Measurements from ENCODE around the gene PLEKHA1. TPM values are rescaled to one million over a fixed set of nuclear protein-coding genes. Genes with fewer than 3 reads are reported as not detected.

The PLEKHA1 gene
- total RNA-seq, 2 donors from 2014 or later: 28.9 to 31.6 TPM

GRCh38 chr10:122460891-122461293 is 86.4 kb downstream of the PLEKHA1 start:
- Histone ChIP-seq H3K9me3 (no peaks in the 10 kb centered on the region), H3K4me1 (peaks cover 0 to 25% of the 10 kb centered on the region in 2 donors), H3K36me3 (no peaks in the 10 kb centered on the region), H3K27ac (peak overlapping the region; percentile 59 to 77), H3K4me3 (peak overlapping the region; percentile 60 to 83), H3K27me3 (no peaks in the 10 kb centered on the region)
- TF ChIP-seq CTCF (IDR thresholded peaks at IDR 0.05): no peak
- DNase-seq (ENCODE audit: low spot score): no peak

GRCh38 chr10:122461367-122461728 is 86.8 kb downstream of the PLEKHA1 start, which contains the start of gene HTRA1:
TSS of gene HTRA1 (plus strand) at chr10:122461553. CDS start at chr10:122461653, 100 bp downstream.
- H3K4me1 ChIP-seq: peaks cover 0 to 25% of the 10 kb centered on the region in 2 donors
- no peak for DNase-seq (ENCODE audit: low spot score)
- no peaks in the 10 kb centered on the region for H3K36me3 ChIP-seq
- no peaks in the 10 kb centered on the region for H3K27me3 ChIP-seq
- peak within 1 kb of the TSS; percentile 60 to 83 for H3K4me3 ChIP-seq
- peak within 1 kb of the TSS; percentile 65 to 83 for H3K27ac ChIP-seq
- no peak for TF ChIP-seq CTCF (IDR thresholded peaks at IDR 0.05)
- no peaks in the 10 kb centered on the region for H3K9me3 ChIP-seq

GRCh38 chr10:122461729-122462532 is 87.4 kb downstream of the PLEKHA1 start:
- Histone ChIP-seq H3K4me1 (peaks cover 0 to 25% of the 10 kb centered on the region in 2 donors), H3K27ac (peak overlapping the region; percentile 65 to 83), H3K9me3 (no peaks in the 10 kb centered on the region), H3K27me3 (no peaks in the 10 kb centered on the region), H3K4me3 (peak overlapping the region; percentile 60 to 83), H3K36me3 (no peaks in the 10 kb centered on the region)
- DNase-seq (ENCODE audit: low spot score): no peak
- no peak for TF ChIP-seq CTCF (IDR thresholded peaks at IDR 0.05)

GRCh38 chr10:122462533-122463465 is 88.3 kb downstream of the PLEKHA1 start:
- peak overlapping the region; percentile 60 to 83 for H3K4me3 ChIP-seq
- H3K27me3 ChIP-seq: no peaks in the 10 kb centered on the region
- DNase-seq (ENCODE audit: low spot score): no peak
- H3K27ac ChIP-seq: peak overlapping the region; percentile 65 to 83
- TF ChIP-seq CTCF (IDR thresholded peaks at IDR 0.05): no peak
- peaks cover 0 to 25% of the 10 kb centered on the region in 2 donors for H3K4me1 ChIP-seq
- no peaks in the 10 kb centered on the region for H3K9me3 ChIP-seq
- no peaks in the 10 kb centered on the region for H3K36me3 ChIP-seq

- H3K4me1 ChIP-seq: peaks cover 0 to 34% of the 10 kb centered on the region in 2 donors
- H3K27ac ChIP-seq: no peak overlapping the region
- no peaks in the 10 kb centered on the region for H3K36me3 ChIP-seq
- H3K4me3 ChIP-seq: peak overlapping the region; percentile 60 to 83
- no peak for DNase-seq (ENCODE audit: low spot score)
- no peaks in the 10 kb centered on the region for H3K9me3 ChIP-seq
- TF ChIP-seq CTCF (IDR thresholded peaks at IDR 0.05): no peak
- no peaks in the 10 kb centered on the region for H3K27me3 ChIP-seq
These were observed 89.2 kb downstream of the PLEKHA1 start for GRCh38 chr10:122463466-122464249.
